CD4-positive, alpha-beta T cell treated with Interleukin-17A for 4 hours (primary cell): ENCODE results near the gene RRP1.

Source experiments
- DNase-seq: peaks from one replicate; pipeline ENCODE4 v3.0.0-alpha.2; 2020; ENCODE audit warnings: mixed read lengths

RRP1 gene

GRCh38 chr21:43846430-43846829, 57.1 kb downstream of the RRP1 start:
- DNase-seq = no peak

DNA sequence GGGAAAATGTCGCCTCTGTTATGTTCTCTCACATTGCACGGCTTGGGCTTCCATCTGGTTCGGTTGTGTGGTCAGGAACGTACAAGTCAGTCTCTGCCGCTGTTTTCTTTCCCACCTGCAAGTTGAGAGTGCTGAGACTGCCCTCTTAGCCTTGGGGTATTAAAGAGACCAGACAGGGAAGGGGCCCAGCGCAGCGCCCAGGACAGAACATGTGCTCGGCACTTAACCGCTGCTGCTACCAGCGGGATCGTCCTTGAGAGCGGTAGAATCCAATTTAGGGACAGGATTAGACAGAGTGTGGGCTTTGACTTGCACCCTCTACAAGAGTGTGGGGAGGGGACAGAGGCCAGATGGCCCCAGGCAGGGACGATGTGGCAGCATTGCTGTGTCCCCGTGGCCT, 57.9 kb downstream of the RRP1 start:
- DNase-seq = no peak

GRCh38 chr21:43848771-43849170, 59.4 kb downstream of the RRP1 start:
- no peak for DNase-seq

DNA sequence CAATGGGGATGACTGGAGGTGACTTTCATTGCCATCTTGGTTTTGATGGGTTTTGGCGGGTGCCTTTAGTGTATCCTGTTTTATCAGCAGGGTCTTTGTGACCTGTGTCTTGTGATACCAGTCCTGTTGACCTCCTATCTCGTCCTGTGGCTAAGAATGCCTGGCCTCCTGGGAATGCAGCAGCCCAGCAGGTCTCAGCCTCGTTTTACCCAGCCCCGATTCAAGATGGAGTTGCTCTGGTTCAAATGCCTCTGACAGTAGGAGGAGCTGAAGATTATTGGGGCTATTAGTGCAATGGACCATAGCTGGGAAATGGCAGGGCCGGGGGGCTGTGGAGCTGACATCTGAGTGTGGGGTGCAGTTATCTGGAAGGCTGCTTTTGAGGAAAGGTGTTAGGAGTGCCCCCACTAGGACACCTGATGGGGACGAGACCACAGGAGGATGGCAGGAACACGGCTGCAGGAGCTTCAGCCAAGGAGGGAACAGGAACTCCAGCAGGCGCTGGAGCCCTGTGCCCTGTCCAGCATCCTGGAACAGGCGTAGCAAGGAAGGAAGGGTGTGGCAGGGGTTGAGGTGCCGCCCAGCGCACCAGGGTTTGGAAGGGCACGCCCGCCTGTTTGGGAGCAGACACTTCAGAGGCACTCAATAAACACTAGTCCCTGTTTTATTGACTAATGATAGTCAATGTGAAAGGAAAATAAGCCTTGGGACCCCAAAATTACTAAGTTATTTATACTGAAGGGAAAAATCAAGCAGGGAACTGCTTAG, 60.3 kb downstream of the RRP1 start:
- no peak for DNase-seq

- no peak for DNase-seq
Measured at GRCh38 chr21:43850728-43851295, 61.4 kb downstream of the RRP1 start.

GRCh38 chr21:43851593-43851992, 62.2 kb downstream of the RRP1 start:
- DNase-seq = no peak

- no peak for DNase-seq
Measured at GRCh38 chr21:43853851-43854772, 64.7 kb downstream of the RRP1 start.
